Tibial nerve (tissue), 4 donors: Measurements from ENCODE around the gene NREP. TPM values are rescaled to one million over a fixed set of nuclear protein-coding genes. Genes with fewer than 3 reads are reported as not detected.

Experiments
- DNase-seq, 2 donors: peaks; one replicate each; pipeline ENCODE4 v3.0.0-alpha.2; 2019; ENCODE audit warnings: low spot score in 2 of 2
- H3K27ac ChIP-seq, 4 donors: fragments of 200-600 bp; sonication (generic) in 3 of 4; one replicate each; pipeline ENCODE4 v1.5.1; 2017 to 2019; ENCODE audit warnings: mild to moderate bottlenecking in 1 of 4
- H3K27me3 ChIP-seq, 2 donors: fragments of 200-600 bp; sonication (generic) in 1 of 2; one replicate each; pipeline versions ENCODE4 v1.5.1 to v1.6.0; 2017 to 2019
- H3K36me3 ChIP-seq, 3 donors: fragments of 200-600 bp; sonication (generic); one replicate each; pipeline ENCODE4 v1.5.1; 2018 to 2019
- H3K4me1 ChIP-seq, 4 donors: fragments of 200-600 bp; sonication (generic) in 3 of 4; one replicate each; pipeline ENCODE4 v1.5.1; 2017 to 2019
- H3K4me3 ChIP-seq, 4 donors: fragments of 200-600 bp; sonication (generic) in 3 of 4; one replicate each; pipeline ENCODE4 v1.5.1; 2017 to 2019; ENCODE audit warnings: mild to moderate bottlenecking in 1 of 4, moderate library complexity in 1 of 4
- H3K9me3 ChIP-seq, 4 donors: fragments of 200-600 bp; sonication (generic) in 3 of 4; one replicate each; pipeline ENCODE4 v1.5.1; 2017 to 2019
- EP300 ChIP-seq, 2 donors: sonication (generic); formaldehyde crosslinking; IDR thresholded peaks; one replicate each; pipeline ENCODE4 v1.6.1; 2017; ENCODE audit warnings: antibody characterized with exemption in 2 of 2, mild to moderate bottlenecking in 1 of 2
- POLR2A ChIP-seq, 2 donors: fragments of 450-650 bp; IDR thresholded peaks; one replicate each; pipeline ENCODE4 v1.6.1; 2017; ENCODE audit warnings: antibody characterized with exemption in 2 of 2, mild to moderate bottlenecking in 2 of 2, moderate library complexity in 2 of 2
- WGBS, 2 donors: methylation state at CpG; one replicate each; pipeline ENCODE4 v1.1.5; 2018; 5-methylcytosine and 5-hydroxymethylcytosine counted together
- total RNA-seq, 4 donors: library from RNA; depleted of rRNA; stranded (reverse); fragments of >200 nt; gene quantifications; one replicate each; pipeline ENCODE4 v1.1.0, GENCODE V29; 2016
- TF ChIP-seq, protein P1 (sequence below), 5 experiments: fragments of 200-600 bp in 3 of 5; fragments of 450-650 bp in 2 of 5; sonication (generic) in 3 of 5; IDR thresholded peaks; one replicate each; pipeline ENCODE4 v1.5.1; 2016 to 2019; ENCODE audit warnings: antibody characterized with exemption in 5 of 5, mild to moderate bottlenecking in 3 of 5, moderate library complexity in 2 of 5

The NREP gene
- total RNA-seq, 4 donors from 2014 or later = 3.3 to 18.0 (median 11.3) TPM

DNA sequence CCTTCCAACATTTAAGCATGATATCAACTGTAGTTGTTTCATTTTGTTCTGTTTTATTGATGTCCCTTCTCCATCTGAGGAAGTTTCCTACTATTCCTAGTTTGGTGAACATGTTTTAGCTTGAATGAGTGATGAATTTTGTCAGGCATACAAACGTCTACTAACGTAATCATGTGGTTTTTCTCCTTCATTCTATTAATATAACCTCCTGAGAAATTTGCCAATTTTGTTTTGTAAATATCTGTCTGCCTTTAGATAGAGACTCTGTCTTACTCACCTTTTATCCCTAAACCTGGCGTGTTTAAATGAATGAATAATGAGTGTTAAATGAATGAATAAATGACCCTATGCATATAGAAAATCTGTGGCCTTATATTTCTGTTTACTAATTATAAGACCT, 26.5 kb upstream of the NREP start:
- Histone ChIP-seq H3K9me3 (no peaks in the 10 kb centered on the region), H3K36me3 (no peaks in the 10 kb centered on the region), H3K27ac (no peak overlapping the region), H3K4me1 (peaks cover 0 to 20% (median 0%) of the 10 kb centered on the region in 4 donors), H3K27me3 (no peaks in the 10 kb centered on the region), H3K4me3 (no peak overlapping the region)
- no peak for DNase-seq
- WGBS, 2 donors = 80 to 82% methylated on average over 3 of the region's 3 CpGs
- TF ChIP-seq EP300 (IDR thresholded peaks at IDR 0.05) (no peak), POLR2A (IDR thresholded peaks at IDR 0.05) (no peak)
- TF ChIP-seq, protein P1, sequence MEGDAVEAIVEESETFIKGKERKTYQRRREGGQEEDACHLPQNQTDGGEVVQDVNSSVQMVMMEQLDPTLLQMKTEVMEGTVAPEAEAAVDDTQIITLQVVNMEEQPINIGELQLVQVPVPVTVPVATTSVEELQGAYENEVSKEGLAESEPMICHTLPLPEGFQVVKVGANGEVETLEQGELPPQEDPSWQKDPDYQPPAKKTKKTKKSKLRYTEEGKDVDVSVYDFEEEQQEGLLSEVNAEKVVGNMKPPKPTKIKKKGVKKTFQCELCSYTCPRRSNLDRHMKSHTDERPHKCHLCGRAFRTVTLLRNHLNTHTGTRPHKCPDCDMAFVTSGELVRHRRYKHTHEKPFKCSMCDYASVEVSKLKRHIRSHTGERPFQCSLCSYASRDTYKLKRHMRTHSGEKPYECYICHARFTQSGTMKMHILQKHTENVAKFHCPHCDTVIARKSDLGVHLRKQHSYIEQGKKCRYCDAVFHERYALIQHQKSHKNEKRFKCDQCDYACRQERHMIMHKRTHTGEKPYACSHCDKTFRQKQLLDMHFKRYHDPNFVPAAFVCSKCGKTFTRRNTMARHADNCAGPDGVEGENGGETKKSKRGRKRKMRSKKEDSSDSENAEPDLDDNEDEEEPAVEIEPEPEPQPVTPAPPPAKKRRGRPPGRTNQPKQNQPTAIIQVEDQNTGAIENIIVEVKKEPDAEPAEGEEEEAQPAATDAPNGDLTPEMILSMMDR (IDR thresholded peaks at IDR 0.05) = no peak

DNA sequence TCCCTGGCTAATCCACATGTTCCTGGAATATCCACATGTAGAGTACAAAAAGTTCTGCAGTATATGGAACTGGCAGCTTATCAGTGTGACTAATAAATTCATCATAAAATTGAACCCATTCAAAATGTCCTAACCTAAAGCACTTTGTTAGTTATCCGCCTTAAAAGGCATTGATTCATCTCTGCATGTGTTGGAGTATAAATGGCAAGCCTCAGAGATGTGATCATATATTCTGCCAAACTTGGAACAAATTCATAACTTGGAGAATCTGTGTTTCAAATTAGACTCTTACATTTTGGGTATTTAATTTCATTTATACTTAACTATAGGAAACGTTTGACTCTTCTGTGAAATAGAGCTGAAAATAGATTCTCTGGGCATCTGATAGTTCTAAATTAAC, 25.2 kb upstream of the NREP start:
- Histone ChIP-seq H3K9me3 (no peaks in the 10 kb centered on the region), H3K27ac (no peak overlapping the region), H3K36me3 (no peaks in the 10 kb centered on the region), H3K4me1 (peaks cover 0 to 20% (median 0%) of the 10 kb centered on the region in 4 donors), H3K27me3 (no peaks in the 10 kb centered on the region), H3K4me3 (no peak overlapping the region)
- DNase-seq = no peak
- 40 to 63% methylated on average over 2 of the region's 2 CpGs for WGBS, 2 donors
- TF ChIP-seq, protein P1 (IDR thresholded peaks at IDR 0.05) = no peak
- TF ChIP-seq EP300 (IDR thresholded peaks at IDR 0.05) (no peak), POLR2A (IDR thresholded peaks at IDR 0.05) (no peak)

DNA sequence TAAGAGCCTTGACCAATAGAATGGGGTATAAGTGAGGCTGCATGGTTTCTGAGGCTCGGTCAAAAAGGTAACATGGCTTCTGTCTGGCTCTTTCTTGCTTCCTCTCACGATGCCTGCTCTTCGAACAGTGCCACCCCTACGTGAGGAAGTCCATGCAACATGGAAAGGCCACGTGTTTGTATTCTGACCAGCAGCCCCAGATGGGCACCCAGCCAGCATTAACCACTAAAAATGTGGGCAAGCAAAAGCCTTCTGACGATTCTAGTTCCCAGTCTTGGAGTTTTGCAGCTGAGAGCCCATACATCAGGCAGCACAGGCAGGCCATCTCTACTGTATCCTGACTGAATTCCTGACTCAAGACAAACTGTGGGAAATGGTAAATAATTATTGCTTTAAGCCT, 24.2 kb upstream of the NREP start:
- Histone ChIP-seq H3K4me3 (no peak overlapping the region), H3K27ac (no peak overlapping the region), H3K36me3 (no peaks in the 10 kb centered on the region), H3K4me1 (peaks cover 0 to 20% (median 0%) of the 10 kb centered on the region in 4 donors), H3K9me3 (no peaks in the 10 kb centered on the region), H3K27me3 (no peaks in the 10 kb centered on the region)
- 57 to 60% methylated on average over 6 of the region's 6 CpGs for whole genome bisulfite sequencing, 2 donors
- peak in 1 of 2 donors; percentile 55 for TF ChIP-seq EP300 (IDR thresholded peaks at IDR 0.05)
- no peak for TF ChIP-seq POLR2A (IDR thresholded peaks at IDR 0.05)
- DNase-seq = peak; percentile 43 to 61

DNA sequence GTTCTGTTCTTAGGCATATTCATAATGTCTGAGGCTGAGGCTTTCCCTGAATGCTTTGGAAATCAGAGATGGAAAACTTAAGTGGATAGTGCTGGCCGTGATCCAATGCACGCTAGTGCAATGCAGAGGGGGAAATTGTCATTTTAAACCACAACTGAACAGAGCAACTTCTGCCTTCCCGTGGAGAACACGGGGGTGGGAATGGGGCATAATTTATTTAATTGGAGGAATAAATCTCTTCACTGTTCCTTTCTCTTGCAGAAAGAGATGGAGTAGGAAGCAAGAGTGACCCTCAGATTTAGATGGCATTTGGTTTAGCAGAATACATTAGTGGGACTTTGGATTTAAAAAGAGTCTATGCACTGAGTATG, 22.9 kb upstream of the NREP start:
- Histone ChIP-seq H3K4me1 (peaks cover 0 to 20% (median 0%) of the 10 kb centered on the region in 4 donors), H3K36me3 (no peaks in the 10 kb centered on the region), H3K4me3 (no peak overlapping the region), H3K9me3 (no peaks in the 10 kb centered on the region), H3K27ac (no peak overlapping the region), H3K27me3 (no peaks in the 10 kb centered on the region)
- no peak for DNase-seq
- 1 to 9% methylated on average over 4 of the region's 4 CpGs for WGBS, 2 donors
- TF ChIP-seq, protein P1 (IDR thresholded peaks at IDR 0.05) = no peak
- TF ChIP-seq POLR2A (IDR thresholded peaks at IDR 0.05) (no peak), EP300 (IDR thresholded peaks at IDR 0.05) (no peak)

DNA sequence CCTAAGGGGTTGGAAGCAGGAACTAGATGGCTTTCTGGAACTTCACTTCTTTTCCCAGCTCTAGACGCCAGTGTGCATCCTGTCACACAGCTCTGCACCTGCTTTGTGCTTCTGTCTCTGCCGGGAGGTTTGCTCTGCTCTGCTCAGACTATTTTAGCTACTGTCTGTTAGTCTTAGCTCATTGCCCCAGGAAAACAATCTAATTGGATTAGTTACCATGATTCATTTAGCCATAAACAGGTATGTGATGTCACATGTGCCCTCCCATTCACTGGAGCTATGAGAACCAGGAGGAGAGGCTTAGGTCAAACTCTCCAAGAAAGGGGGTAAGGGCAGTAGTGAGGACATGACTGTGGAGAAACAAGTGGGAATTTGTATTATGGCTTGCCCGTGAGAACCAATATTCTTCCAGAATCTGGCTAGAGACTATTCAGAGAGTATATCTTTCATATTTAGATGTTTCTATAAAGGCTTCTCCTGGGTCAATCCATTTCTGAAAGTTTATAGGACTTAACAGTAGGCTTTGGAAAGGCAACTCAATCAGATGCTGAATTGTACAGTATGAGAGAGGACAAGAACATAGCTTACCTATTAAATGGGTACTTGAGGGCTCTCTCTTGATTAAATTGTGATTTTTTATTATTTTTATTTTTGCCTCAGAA, 22.4 kb upstream of the NREP start:
- WGBS, 2 donors = 69 to 77% methylated on average over 3 of the region's 3 CpGs
- Histone ChIP-seq H3K27me3 (no peaks in the 10 kb centered on the region), H3K27ac (no peak overlapping the region), H3K4me3 (no peak overlapping the region), H3K4me1 (peaks cover 0 to 22% (median 0%) of the 10 kb centered on the region in 4 donors), H3K9me3 (no peaks in the 10 kb centered on the region), H3K36me3 (no peaks in the 10 kb centered on the region)
- TF ChIP-seq EP300 (IDR thresholded peaks at IDR 0.05) (no peak), POLR2A (IDR thresholded peaks at IDR 0.05) (no peak)
- TF ChIP-seq, protein P1 (IDR thresholded peaks at IDR 0.05) = no peak
- no peak for DNase-seq
